H1 (cell line): ENCODE results near the gene CNR1. TPM values are rescaled to one million over a fixed set of nuclear protein-coding genes. Genes with fewer than 3 reads are reported as not detected.

Source experiments
- ATF3 ChIP-seq: IDR thresholded peaks from 2 replicates; pipeline ENCODE4 v1.6.1; 2011; ENCODE audit warnings: low read depth, mild to moderate bottlenecking, low read length; ENCODE audit not compliant: insufficient read depth
- CREB1 ChIP-seq: IDR thresholded peaks from 2 replicates; pipeline ENCODE4 v1.6.1; 2012; ENCODE audit warnings: inconsistent platforms
- CTBP2 ChIP-seq: IDR thresholded peaks from 2 replicates; pipeline ENCODE4 v1.7.0; 2011; ENCODE audit warnings: borderline replicate concordance, mild to moderate bottlenecking, moderate library complexity, mixed read lengths, low read length; ENCODE audit not compliant: insufficient read depth, insufficient read length
- E2F6 ChIP-seq: IDR thresholded peaks from 2 replicates; pipeline ENCODE4 v1.6.1; 2012; ENCODE audit warnings: inconsistent platforms
- EP300 ChIP-seq, 2 experiments: IDR thresholded peaks; 1 replicate in 1 of 2; 2 replicates in 1 of 2; pipeline ENCODE4 v1.6.1; 2011 to 2012; ENCODE audit warnings: low read depth in 2 of 2, low read length in 2 of 2, mild to moderate bottlenecking in 2 of 2, borderline replicate concordance in 1 of 2, inconsistent platforms in 1 of 2, moderate library complexity in 1 of 2
- EZH2 ChIP-seq: fragments of 200-600 bp; sonication (generic); IDR thresholded peaks from 2 replicates; pipeline ENCODE4 v1.7.1; 2012; ENCODE audit warnings: low read depth, mild to moderate bottlenecking, moderate library complexity, low read length, inconsistent platforms; ENCODE audit not compliant: severe bottlenecking
- FOSL1 ChIP-seq: IDR thresholded peaks from 2 replicates; pipeline ENCODE4 v1.6.1; 2011; ENCODE audit warnings: mild to moderate bottlenecking, low read depth, low read length, moderate library complexity; ENCODE audit not compliant: insufficient read depth
- GABPA ChIP-seq: IDR thresholded peaks from 2 replicates; pipeline ENCODE4 v1.6.1; 2011; ENCODE audit warnings: mild to moderate bottlenecking, low read length, moderate library complexity, borderline replicate concordance; ENCODE audit not compliant: insufficient read depth
- GTF2F1 ChIP-seq: IDR thresholded peaks from 2 replicates; pipeline ENCODE4 v1.6.1; 2012; ENCODE audit warnings: low read depth, low read length, improper control_type of control experiment, borderline replicate concordance
- HDAC6 ChIP-seq: IDR thresholded peaks from one replicate; pipeline ENCODE4 v1.7.1; 2012; ENCODE audit warnings: low read depth, mild to moderate bottlenecking, inconsistent platforms, low read length, moderate library complexity
- JUND ChIP-seq: IDR thresholded peaks from 2 replicates; pipeline ENCODE4 v1.6.1; 2011; ENCODE audit warnings: mild to moderate bottlenecking, improper control_type of control experiment, low read length
- KDM4A ChIP-seq: IDR thresholded peaks from one replicate; pipeline ENCODE4 v1.7.1; 2012; ENCODE audit warnings: low read depth, mild to moderate bottlenecking, moderate library complexity, low read length, inconsistent platforms; ENCODE audit not compliant: severe bottlenecking
- POLR2AphosphoS5 ChIP-seq: IDR thresholded peaks from 2 replicates; pipeline ENCODE4 v1.6.1; 2011; ENCODE audit warnings: low read depth, low read length
- POU5F1 ChIP-seq: IDR thresholded peaks from 2 replicates; pipeline ENCODE4 v1.6.1; 2011; ENCODE audit warnings: low read depth, mild to moderate bottlenecking, low read length, moderate library complexity
- SIRT6 ChIP-seq: IDR thresholded peaks from one replicate; pipeline ENCODE4 v1.7.1; 2012; ENCODE audit warnings: low read length, inconsistent platforms
- TEAD4 ChIP-seq: IDR thresholded peaks from 2 replicates; pipeline ENCODE4 v1.6.1; 2012; ENCODE audit warnings: low read depth, low read length, inconsistent platforms, mixed read lengths
- YY1 ChIP-seq: IDR thresholded peaks from 2 replicates; pipeline ENCODE4 v1.6.1; 2011; ENCODE audit warnings: low read depth, mild to moderate bottlenecking, low read length
- polyA plus RNA-seq, 7 experiments: library from polyadenylated mRNA; depleted of rRNA in 3 of 7; stranded (reverse) in 5 of 7; unstranded in 2 of 7; fragments of >200 nt in 5 of 7; fragments of 200-250 nt in 2 of 7; gene quantifications; 1 replicate in 5 of 7; 2 replicates in 1 of 7; 4 replicates in 1 of 7; pipeline versions ENCODE4 v1.2.1 to v1.2.3, GENCODE V29; 2011 to 2013; ENCODE audit warnings: missing spikeins in 2 of 7, mixed read lengths in 2 of 7
- total RNA-seq: library from RNA; stranded (reverse); fragmentation: NEBNext Ultra II Directional; extraction: Animal tissue kit (Norgen Biotek cat#: 25700); gene quantifications from 2 replicates; pipeline ENCODE4 v1.2.1, GENCODE V29; 2021
- TF ChIP-seq, protein P1 (sequence below): IDR thresholded peaks from 2 replicates; pipeline ENCODE4 v1.6.1; 2011; ENCODE audit warnings: low read length, improper control_type of control experiment

The CNR1 gene
- total and polyA plus RNA-seq, 2 of the 8 experiments (the other 6 are each of a cell fraction or from before 2014, with no cell fraction given): 0.83 to 3.1 TPM

GRCh38 chr6:88165844-88166492, at the start of gene CNR1 (continued):
- TF ChIP-seq JUND: no peak
- TF ChIP-seq E2F6: no peak
- no peak for TF ChIP-seq SIRT6
- TF ChIP-seq KDM4A: peak; percentile 64
- no peak for TF ChIP-seq POU5F1
- no peak for TF ChIP-seq CTBP2
- TF ChIP-seq, protein P1, sequence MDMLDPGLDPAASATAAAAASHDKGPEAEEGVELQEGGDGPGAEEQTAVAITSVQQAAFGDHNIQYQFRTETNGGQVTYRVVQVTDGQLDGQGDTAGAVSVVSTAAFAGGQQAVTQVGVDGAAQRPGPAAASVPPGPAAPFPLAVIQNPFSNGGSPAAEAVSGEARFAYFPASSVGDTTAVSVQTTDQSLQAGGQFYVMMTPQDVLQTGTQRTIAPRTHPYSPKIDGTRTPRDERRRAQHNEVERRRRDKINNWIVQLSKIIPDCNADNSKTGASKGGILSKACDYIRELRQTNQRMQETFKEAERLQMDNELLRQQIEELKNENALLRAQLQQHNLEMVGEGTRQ: peak; percentile 34; the same call in 1 of the 2 replicates
- TF ChIP-seq GABPA: no peak
- no peak for TF ChIP-seq HDAC6
- TF ChIP-seq POLR2AphosphoS5: 0 out of 2 replicates have a peak, but pooled peaks have one; percentile 49
- TF ChIP-seq GTF2F1: no peak
- no peak for TF ChIP-seq EZH2
- TF ChIP-seq YY1: no peak
- no peak for TF ChIP-seq EP300 (IDR thresholded peaks at IDR 0.05; ENCODE audit: borderline replicate concordance in 1 of 2, low read depth in 2 of 2, low read length in 2 of 2)
- TF ChIP-seq FOSL1: 0 out of 2 replicates have a peak, but pooled peaks have one; percentile 14
- no peak for TF ChIP-seq CREB1
- no peak for TF ChIP-seq TEAD4
- no peak for TF ChIP-seq ATF3
